Panc1 (cell line): ENCODE results near the gene MPO. TPM values are rescaled to one million over a fixed set of nuclear protein-coding genes. Genes with fewer than 3 reads are reported as not detected.

Experiments
- ATAC-seq: fragments of 200-7000 bp; cut with Tn5 transposase; 2 replicates; pipeline ENCODE4 v1.9.1; 2020; ENCODE audit warnings: mild to moderate bottlenecking, moderate library complexity
- BruUV-seq: library from RNA; stranded (reverse); fragments of 400-500 nt; replicated peaks from 2 replicates; lab custom pipeline; 2021; lab: Mats Ljungman, UMichigan
- CTCF ChIA-PET: fragments of 300-600 bp; sonication (Branson Sonifier 250); formaldehyde crosslinking; loops from one replicate; lab custom pipeline; 2022; ENCODE audit warnings: antibody characterized with exemption; lab: Charles Lee
- POLR2A ChIA-PET: fragments of 300-600 bp; sonication (Branson Sonifier 250); formaldehyde crosslinking; loops from one replicate; lab custom pipeline; 2022; ENCODE audit warnings: antibody characterized with exemption; lab: Charles Lee
- DNase-seq: peaks from one replicate; pipeline ENCODE4 v3.0.0-alpha.2; 2010; ENCODE audit warnings: low read depth, low spot score
- H3K27ac ChIP-seq: 2 replicates; pipeline ENCODE4 v1.5.1; 2011; ENCODE audit warnings: mild to moderate bottlenecking, low read length, inconsistent platforms
- H3K27me3 ChIP-seq: fragments of 200-500 bp; sonication (Bioruptor generic); 2 replicates; pipeline ENCODE4 v1.6.0; 2014; ENCODE audit warnings: low read length, inconsistent platforms; ENCODE audit not compliant: control insufficient read depth, insufficient read depth
- H3K36me3 ChIP-seq: fragments of 200-500 bp; sonication (Bioruptor generic); 2 replicates; pipeline ENCODE4 v1.5.1; 2014; ENCODE audit warnings: inconsistent platforms, mild to moderate bottlenecking, low read length, moderate library complexity; ENCODE audit not compliant: control insufficient read depth, insufficient read depth
- H3K4me1 ChIP-seq: 2 replicates; pipeline ENCODE4 v1.5.1; 2011; ENCODE audit warnings: inconsistent platforms, mild to moderate bottlenecking, low read length, moderate library complexity; ENCODE audit not compliant: control insufficient read depth, insufficient read depth
- H3K4me3 ChIP-seq, 2 experiments: 2 replicates each; pipeline ENCODE4 v1.5.1; 2011 to 2012; ENCODE audit warnings: low read depth in 2 of 2, low read length in 2 of 2, mild to moderate bottlenecking in 2 of 2, inconsistent platforms in 1 of 2, moderate library complexity in 1 of 2
- H3K9me3 ChIP-seq: fragments of 200-500 bp; sonication (Bioruptor generic); 2 replicates; pipeline ENCODE4 v1.5.1; 2014; ENCODE audit warnings: low read depth, mild to moderate bottlenecking, inconsistent platforms, low read length, moderate library complexity; ENCODE audit not compliant: control insufficient read depth, insufficient read depth
- CTCF ChIP-seq: fragments of 450-650 bp; IDR thresholded peaks from 2 replicates; pipeline ENCODE4 v1.5.1; 2017; ENCODE audit warnings: mild to moderate bottlenecking
- POLR2AphosphoS5 ChIP-seq: IDR thresholded peaks from 2 replicates; pipeline ENCODE4 v1.6.1; 2012; ENCODE audit warnings: mild to moderate bottlenecking, low read depth, low read length, moderate library complexity
- SIN3A ChIP-seq: IDR thresholded peaks from 2 replicates; pipeline ENCODE4 v1.6.1; 2012; ENCODE audit warnings: low read depth, mild to moderate bottlenecking, low read length, moderate library complexity, borderline replicate concordance; ENCODE audit not compliant: insufficient read depth
- TCF7L2 ChIP-seq: IDR thresholded peaks from 2 replicates; pipeline ENCODE4 v1.6.1; 2011; ENCODE audit warnings: mild to moderate bottlenecking, low read depth, low read length, inconsistent platforms
- in situ Hi-C: cut with HindIII; loops from 2 replicates; pipeline ENCODE4 v1.10.0; 2016; ENCODE audit warnings: low sequenced_read_pairs, low pct_unique_long_range_greater_than_20kb
- intact Hi-C: fragments of 100-400 bp; cut with micrococcal nuclease; formaldehyde crosslinking; loops from one replicate; pipeline ENCODE4 v1.10.0; 2022; ENCODE audit not compliant: unreplicated experiment
- total RNA-seq: library from RNA; stranded (reverse); gene quantifications from one replicate; pipeline ENCODE4 v1.2.1, GENCODE V29; 2021; ENCODE audit not compliant: unreplicated experiment
- TF ChIP-seq, protein P1 (sequence below), 2 experiments: IDR thresholded peaks; 2 replicates each; pipeline ENCODE4 v1.6.1; 2011 to 2012; ENCODE audit warnings: low read depth in 2 of 2, control low read depth in 1 of 2, low read length in 1 of 2, mild to moderate bottlenecking in 1 of 2, moderate library complexity in 1 of 2; ENCODE audit not compliant: insufficient read depth in 1 of 2

The MPO gene
- total RNA-seq, 1 experiment from 2014 or later = not detected

- ATAC-seq = no peak
- Histone ChIP-seq H3K27ac (no peak overlapping the region), H3K4me3 (no peak overlapping the region), H3K27me3 (peaks cover 24% of the 10 kb centered on the region), H3K36me3 (no peaks in the 10 kb centered on the region), H3K9me3 (no peaks in the 10 kb centered on the region), H3K4me1 (no peaks in the 10 kb centered on the region)
- CTCF ChIA-PET = no interaction called here
- POLR2A ChIA-PET = no interaction called here
- intact Hi-C loops = no loop called here
- no TSS peak for BruUV-seq
- no peak for DNase-seq
- no peak for TF ChIP-seq TCF7L2
- TF ChIP-seq, protein P1, sequence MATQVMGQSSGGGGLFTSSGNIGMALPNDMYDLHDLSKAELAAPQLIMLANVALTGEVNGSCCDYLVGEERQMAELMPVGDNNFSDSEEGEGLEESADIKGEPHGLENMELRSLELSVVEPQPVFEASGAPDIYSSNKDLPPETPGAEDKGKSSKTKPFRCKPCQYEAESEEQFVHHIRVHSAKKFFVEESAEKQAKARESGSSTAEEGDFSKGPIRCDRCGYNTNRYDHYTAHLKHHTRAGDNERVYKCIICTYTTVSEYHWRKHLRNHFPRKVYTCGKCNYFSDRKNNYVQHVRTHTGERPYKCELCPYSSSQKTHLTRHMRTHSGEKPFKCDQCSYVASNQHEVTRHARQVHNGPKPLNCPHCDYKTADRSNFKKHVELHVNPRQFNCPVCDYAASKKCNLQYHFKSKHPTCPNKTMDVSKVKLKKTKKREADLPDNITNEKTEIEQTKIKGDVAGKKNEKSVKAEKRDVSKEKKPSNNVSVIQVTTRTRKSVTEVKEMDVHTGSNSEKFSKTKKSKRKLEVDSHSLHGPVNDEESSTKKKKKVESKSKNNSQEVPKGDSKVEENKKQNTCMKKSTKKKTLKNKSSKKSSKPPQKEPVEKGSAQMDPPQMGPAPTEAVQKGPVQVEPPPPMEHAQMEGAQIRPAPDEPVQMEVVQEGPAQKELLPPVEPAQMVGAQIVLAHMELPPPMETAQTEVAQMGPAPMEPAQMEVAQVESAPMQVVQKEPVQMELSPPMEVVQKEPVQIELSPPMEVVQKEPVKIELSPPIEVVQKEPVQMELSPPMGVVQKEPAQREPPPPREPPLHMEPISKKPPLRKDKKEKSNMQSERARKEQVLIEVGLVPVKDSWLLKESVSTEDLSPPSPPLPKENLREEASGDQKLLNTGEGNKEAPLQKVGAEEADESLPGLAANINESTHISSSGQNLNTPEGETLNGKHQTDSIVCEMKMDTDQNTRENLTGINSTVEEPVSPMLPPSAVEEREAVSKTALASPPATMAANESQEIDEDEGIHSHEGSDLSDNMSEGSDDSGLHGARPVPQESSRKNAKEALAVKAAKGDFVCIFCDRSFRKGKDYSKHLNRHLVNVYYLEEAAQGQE (IDR thresholded peaks at IDR 0.05; ENCODE audit: insufficient read depth in 1 of 2, low read depth in 2 of 2, low read length in 1 of 2) = no peak
- no peak for TF ChIP-seq CTCF
- no peak for TF ChIP-seq SIN3A
- TF ChIP-seq POLR2AphosphoS5 = no peak
- in situ Hi-C loops = no loop called here
Observed at GRCh38 chr17:58235821-58236220, 44.9 kb downstream of the MPO start.

- DNase-seq (no peak), ATAC-seq (no peak)
- no peaks in the 10 kb centered on the region for H3K36me3 ChIP-seq
- ChIA-PET POLR2A (no interaction called here), CTCF (no interaction called here)
- TF ChIP-seq, protein P1 (IDR thresholded peaks at IDR 0.05; ENCODE audit: insufficient read depth in 1 of 2, low read depth in 2 of 2, low read length in 1 of 2) = no peak
- no peak for TF ChIP-seq CTCF
- no peak for TF ChIP-seq TCF7L2
- TF ChIP-seq SIN3A = no peak
- TF ChIP-seq POLR2AphosphoS5 = no peak
- BruUV-seq = no TSS peak
- H3K27me3 ChIP-seq = peaks cover 17% of the 10 kb centered on the region
- H3K27ac ChIP-seq = no peak overlapping the region
- no peaks in the 10 kb centered on the region for H3K9me3 ChIP-seq
- intact Hi-C loops (no loop called here), in situ Hi-C loops (no loop called here)
- H3K4me1 ChIP-seq = no peaks in the 10 kb centered on the region
- no peak overlapping the region for H3K4me3 ChIP-seq
Observed at GRCh38 chr17:58234512-58234911, 46.2 kb downstream of the MPO start.
